ENCODE results near the gene FUZ.

DNA sequence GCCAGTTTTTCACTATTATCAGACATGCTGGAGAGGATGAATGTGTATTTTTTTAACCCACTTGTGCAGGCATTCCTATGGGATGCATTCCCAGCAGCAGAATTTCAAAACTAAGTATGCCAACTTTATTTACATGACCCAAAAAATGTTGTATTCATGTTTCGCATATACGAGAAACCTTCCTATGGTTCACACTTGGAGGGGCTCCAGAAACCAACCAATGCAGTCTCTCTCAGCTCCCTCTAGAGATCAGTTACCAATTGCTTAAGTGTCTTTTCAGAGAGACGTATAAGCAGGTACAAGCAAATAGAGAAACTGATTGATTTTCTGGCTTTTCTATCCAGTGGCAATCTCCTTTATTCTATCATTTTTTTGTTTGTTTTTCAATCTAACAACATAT is 32.3 kb upstream of the FUZ start:
- TF ChIP-seq, protein P1, sequence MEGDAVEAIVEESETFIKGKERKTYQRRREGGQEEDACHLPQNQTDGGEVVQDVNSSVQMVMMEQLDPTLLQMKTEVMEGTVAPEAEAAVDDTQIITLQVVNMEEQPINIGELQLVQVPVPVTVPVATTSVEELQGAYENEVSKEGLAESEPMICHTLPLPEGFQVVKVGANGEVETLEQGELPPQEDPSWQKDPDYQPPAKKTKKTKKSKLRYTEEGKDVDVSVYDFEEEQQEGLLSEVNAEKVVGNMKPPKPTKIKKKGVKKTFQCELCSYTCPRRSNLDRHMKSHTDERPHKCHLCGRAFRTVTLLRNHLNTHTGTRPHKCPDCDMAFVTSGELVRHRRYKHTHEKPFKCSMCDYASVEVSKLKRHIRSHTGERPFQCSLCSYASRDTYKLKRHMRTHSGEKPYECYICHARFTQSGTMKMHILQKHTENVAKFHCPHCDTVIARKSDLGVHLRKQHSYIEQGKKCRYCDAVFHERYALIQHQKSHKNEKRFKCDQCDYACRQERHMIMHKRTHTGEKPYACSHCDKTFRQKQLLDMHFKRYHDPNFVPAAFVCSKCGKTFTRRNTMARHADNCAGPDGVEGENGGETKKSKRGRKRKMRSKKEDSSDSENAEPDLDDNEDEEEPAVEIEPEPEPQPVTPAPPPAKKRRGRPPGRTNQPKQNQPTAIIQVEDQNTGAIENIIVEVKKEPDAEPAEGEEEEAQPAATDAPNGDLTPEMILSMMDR (IDR thresholded peaks at IDR 0.05): no peak
- TF ChIP-seq POLR2A (IDR thresholded peaks at IDR 0.05): no peak
